Breast epithelium (tissue), 4 donors: ENCODE measurements around the gene PC. TPM values are rescaled to one million over a fixed set of nuclear protein-coding genes. Genes with fewer than 3 reads are reported as not detected.

Experiments
- DNase-seq, 2 donors: peaks; one replicate each; pipeline ENCODE4 v3.0.0-alpha.2; 2019; ENCODE audit warnings: low spot score in 2 of 2
- H3K27ac ChIP-seq, 2 donors: fragments of 200-600 bp; sonication (generic) in 1 of 2; one replicate each; pipeline ENCODE4 v1.5.1; 2016 to 2019; ENCODE audit warnings: mild to moderate bottlenecking in 1 of 2
- H3K27me3 ChIP-seq, 2 donors: fragments of 200-600 bp; sonication (generic) in 1 of 2; one replicate each; pipeline versions ENCODE4 v1.5.1 to v1.6.0; 2017 to 2019; ENCODE audit warnings: control low read depth in 1 of 2, mild to moderate bottlenecking in 1 of 2
- H3K36me3 ChIP-seq: fragments of 200-600 bp; one replicate; pipeline ENCODE4 v1.5.1; 2019
- H3K4me1 ChIP-seq, 2 donors: fragments of 200-600 bp; sonication (generic); one replicate each; pipeline ENCODE4 v1.5.1; 2016 to 2019; ENCODE audit warnings: control low read depth in 1 of 2
- H3K4me3 ChIP-seq, 3 donors: fragments of 200-600 bp; sonication (generic); 1 replicate in 2 of 3; 2 replicates in 1 of 3; pipeline ENCODE4 v1.5.1; 2016 to 2019; ENCODE audit warnings: mild to moderate bottlenecking in 3 of 3, moderate library complexity in 2 of 3
- H3K9me3 ChIP-seq, 2 donors: fragments of 200-600 bp; sonication (generic) in 1 of 2; one replicate each; pipeline ENCODE4 v1.5.1; 2016 to 2019; ENCODE audit warnings: control low read depth in 1 of 2
- CTCF ChIP-seq, 3 donors: fragments of 450-650 bp; IDR thresholded peaks; one replicate each; pipeline ENCODE4 v1.5.1; 2016 to 2017; ENCODE audit warnings: antibody characterized with exemption in 3 of 3, mild to moderate bottlenecking in 3 of 3, moderate library complexity in 3 of 3
- POLR2A ChIP-seq: fragments of 450-650 bp; IDR thresholded peaks from one replicate; pipeline ENCODE4 v1.6.1; 2016; ENCODE audit warnings: antibody characterized with exemption, mild to moderate bottlenecking, moderate library complexity
- POLR2AphosphoS5 ChIP-seq, 3 donors: sonication (generic); formaldehyde crosslinking; IDR thresholded peaks; one replicate each; pipeline ENCODE4 v1.6.1; 2017; ENCODE audit warnings: antibody characterized with exemption in 3 of 3
- intact Hi-C: fragments of 100-400 bp; cut with DNase I; formaldehyde crosslinking; loops from one replicate; pipeline ENCODE4 v1.15.1; 2023; ENCODE audit warnings: low total_unique reads
- total RNA-seq, 3 donors: library from RNA; depleted of rRNA; stranded (reverse); fragments of >200 nt; gene quantifications; one replicate each; pipeline ENCODE4 v1.1.0, GENCODE V29; 2016

PC gene
- total RNA-seq, 3 donors from 2014 or later: 35.4 to 137 (median 50.2) TPM

DNA sequence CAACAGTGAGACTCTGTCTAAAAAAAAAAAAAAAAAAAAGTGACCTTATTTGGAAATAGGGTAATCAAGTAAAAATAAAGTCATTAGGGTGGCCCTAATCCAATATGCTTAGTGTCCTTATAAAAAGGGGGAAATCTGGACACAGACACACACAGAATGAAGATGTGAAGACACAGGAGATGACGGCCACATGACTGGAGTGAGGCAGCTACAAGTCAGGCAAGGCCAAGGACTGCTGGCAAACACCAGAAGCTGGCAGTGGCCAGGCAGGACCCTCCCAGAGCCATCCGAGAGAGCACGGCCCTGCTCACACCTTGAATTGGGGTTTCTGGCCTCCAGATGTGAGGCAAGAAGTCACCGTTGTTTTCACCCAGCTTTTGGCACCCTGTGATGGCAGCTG is 72.7 kb downstream of the PC start:
- H3K27ac ChIP-seq: peak overlapping the region in 1 of 2 donors; percentile 12
- intact Hi-C loops: no loop called here
- no peak overlapping the region for H3K4me3 ChIP-seq
- no peaks in the 10 kb centered on the region for H3K27me3 ChIP-seq
- no peak for TF ChIP-seq POLR2AphosphoS5 (IDR thresholded peaks at IDR 0.05)
- no peak for TF ChIP-seq POLR2A
- TF ChIP-seq CTCF (IDR thresholded peaks at IDR 0.05): no peak
- no peak for DNase-seq
- H3K9me3 ChIP-seq: no peaks in the 10 kb centered on the region
- no peaks in the 10 kb centered on the region for H3K36me3 ChIP-seq
- peaks cover 5 to 21% of the 10 kb centered on the region in 2 donors for H3K4me1 ChIP-seq

DNA sequence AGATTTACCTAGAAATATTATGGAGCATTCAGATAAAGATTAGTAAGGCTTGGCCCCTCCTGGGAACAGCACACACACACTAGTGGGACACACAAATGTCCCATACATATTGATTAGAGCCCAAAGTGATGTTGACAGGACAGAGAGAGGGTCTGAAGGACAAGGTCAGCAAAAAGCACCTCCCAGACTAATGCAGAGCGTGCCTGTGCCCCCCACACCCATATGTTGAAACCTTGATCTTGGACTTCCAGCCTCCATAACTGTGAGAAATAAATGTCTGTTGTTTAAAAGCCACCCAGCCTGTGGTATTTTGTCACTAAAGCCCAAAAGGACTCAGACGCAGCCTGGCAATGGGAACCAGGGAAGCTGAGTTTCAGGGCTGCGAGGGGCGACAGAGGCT is 73.7 kb downstream of the PC start:
- Histone ChIP-seq H3K27me3 (no peaks in the 10 kb centered on the region), H3K9me3 (no peaks in the 10 kb centered on the region), H3K4me1 (peaks cover 6 to 31% of the 10 kb centered on the region in 2 donors), H3K36me3 (no peaks in the 10 kb centered on the region), H3K4me3 (no peak overlapping the region), H3K27ac (no peak overlapping the region)
- DNase-seq: no peak
- TF ChIP-seq POLR2A (no peak), CTCF (IDR thresholded peaks at IDR 0.05) (no peak), POLR2AphosphoS5 (IDR thresholded peaks at IDR 0.05) (no peak)
- intact Hi-C loops: no loop called here

DNA sequence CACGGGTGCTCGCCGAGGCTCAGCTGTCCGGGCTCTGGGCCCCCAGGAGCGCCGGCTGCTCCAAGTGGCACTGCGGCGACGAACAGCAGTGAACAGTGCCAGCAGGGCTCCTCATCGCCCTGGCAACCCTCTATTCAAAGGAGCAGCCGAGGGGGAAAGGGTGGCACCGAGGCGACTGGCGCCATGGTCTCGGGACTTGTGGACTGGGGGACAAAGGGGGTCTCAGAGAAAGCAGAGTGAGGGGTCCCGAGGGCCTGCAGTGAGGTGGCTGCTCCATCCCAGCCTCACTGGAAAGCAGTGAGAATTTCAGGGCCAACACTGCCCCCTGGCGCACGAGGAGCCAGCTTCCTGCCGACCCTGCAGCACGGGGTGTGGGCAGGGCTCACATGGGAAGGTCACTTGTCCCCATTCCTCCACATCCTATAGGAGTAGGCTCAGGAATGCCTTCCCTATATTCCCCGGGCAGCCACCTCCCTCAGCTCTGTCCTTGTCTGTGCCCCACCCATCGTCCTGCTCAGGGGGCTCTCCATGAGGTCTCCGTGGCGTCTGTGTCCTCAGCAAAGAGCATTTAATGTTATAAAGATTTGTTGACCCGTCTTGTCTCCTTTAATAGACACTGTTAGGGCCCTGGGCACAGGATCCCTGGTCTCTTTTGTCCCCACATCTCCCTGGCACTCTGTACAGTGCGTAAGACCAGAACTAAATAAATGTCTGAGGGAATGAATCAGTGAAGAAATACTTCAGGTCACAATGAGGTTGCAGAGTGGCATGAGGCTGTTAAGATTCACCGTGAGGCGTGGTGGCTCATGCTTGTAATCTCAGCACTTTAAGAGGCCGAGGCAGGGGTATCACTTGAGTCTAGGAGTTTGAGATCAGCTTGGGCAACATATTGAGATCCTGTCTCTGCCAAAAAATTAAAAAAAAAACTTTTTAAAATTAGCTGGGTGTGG is 74.9 kb downstream of the PC start:
- no peaks in the 10 kb centered on the region for H3K9me3 ChIP-seq
- H3K4me1 ChIP-seq: peaks cover 7 to 35% of the 10 kb centered on the region in 2 donors
- H3K4me3 ChIP-seq: peak overlapping the region in 2 of 3 donors; percentile 30 to 38
- intact Hi-C loops: no loop called here
- H3K36me3 ChIP-seq: no peaks in the 10 kb centered on the region
- peak; percentile 48 to 67 for DNase-seq
- H3K27ac ChIP-seq: peak overlapping the region; percentile 60 to 72
- no peaks in the 10 kb centered on the region for H3K27me3 ChIP-seq
- TF ChIP-seq POLR2AphosphoS5 (IDR thresholded peaks at IDR 0.05) (no peak), CTCF (IDR thresholded peaks at IDR 0.05) (peak; percentile 46 to 70 (median 47)), POLR2A (no peak)

DNA sequence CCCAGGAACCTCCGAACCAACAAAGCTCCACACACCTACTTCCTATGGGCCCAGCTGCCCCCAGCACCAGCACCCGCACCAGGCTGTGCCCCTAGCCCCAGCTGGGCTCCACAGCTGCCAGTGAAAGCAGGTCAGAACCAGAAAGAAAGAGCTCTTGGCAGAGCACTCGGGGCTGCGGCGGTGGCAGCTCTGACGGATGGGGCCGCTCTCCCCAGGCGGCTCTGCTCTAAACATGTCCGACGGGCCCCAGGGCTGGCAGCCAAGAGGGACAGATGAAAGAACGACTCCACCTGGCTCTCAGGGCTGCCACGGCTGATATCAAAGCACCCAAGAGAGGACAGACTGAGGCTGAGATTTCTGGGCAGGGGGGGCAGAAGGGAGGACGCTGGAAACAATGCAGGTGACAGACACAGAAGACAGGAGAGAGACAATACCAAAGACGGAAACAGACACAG is 75.6 kb downstream of the PC start:
- Histone ChIP-seq H3K9me3 (no peaks in the 10 kb centered on the region), H3K36me3 (no peaks in the 10 kb centered on the region), H3K27ac (peak overlapping the region; percentile 60 to 72), H3K4me3 (peak overlapping the region in 2 of 3 donors; percentile 30 to 38), H3K27me3 (no peaks in the 10 kb centered on the region), H3K4me1 (peaks cover 11 to 39% of the 10 kb centered on the region in 2 donors)
- intact Hi-C loops: no loop called here
- no peak for TF ChIP-seq POLR2A
- no peak for TF ChIP-seq POLR2AphosphoS5 (IDR thresholded peaks at IDR 0.05)
- TF ChIP-seq CTCF (IDR thresholded peaks at IDR 0.05): no peak
- DNase-seq: no peak

GRCh38 chr11:66881927-66882452 is 76.2 kb downstream of the PC start:
- no peak for DNase-seq
- Histone ChIP-seq H3K4me3 (no peak overlapping the region), H3K27me3 (no peaks in the 10 kb centered on the region), H3K27ac (peak overlapping the region; percentile 60 to 72), H3K4me1 (peaks cover 11 to 39% of the 10 kb centered on the region in 2 donors), H3K9me3 (no peaks in the 10 kb centered on the region), H3K36me3 (no peaks in the 10 kb centered on the region)
- TF ChIP-seq POLR2A (no peak), CTCF (IDR thresholded peaks at IDR 0.05) (no peak), POLR2AphosphoS5 (IDR thresholded peaks at IDR 0.05) (no peak)
- intact Hi-C loops: no loop called here
